Effector CD8-positive, alpha-beta T cell (primary cell): ENCODE measurements around the gene CDK19.

Experiments
- DNase-seq: peaks from one replicate; lab custom pipeline; 2025; lab: John Stamatoyannopoulos, UW

Gene CDK19

DNA sequence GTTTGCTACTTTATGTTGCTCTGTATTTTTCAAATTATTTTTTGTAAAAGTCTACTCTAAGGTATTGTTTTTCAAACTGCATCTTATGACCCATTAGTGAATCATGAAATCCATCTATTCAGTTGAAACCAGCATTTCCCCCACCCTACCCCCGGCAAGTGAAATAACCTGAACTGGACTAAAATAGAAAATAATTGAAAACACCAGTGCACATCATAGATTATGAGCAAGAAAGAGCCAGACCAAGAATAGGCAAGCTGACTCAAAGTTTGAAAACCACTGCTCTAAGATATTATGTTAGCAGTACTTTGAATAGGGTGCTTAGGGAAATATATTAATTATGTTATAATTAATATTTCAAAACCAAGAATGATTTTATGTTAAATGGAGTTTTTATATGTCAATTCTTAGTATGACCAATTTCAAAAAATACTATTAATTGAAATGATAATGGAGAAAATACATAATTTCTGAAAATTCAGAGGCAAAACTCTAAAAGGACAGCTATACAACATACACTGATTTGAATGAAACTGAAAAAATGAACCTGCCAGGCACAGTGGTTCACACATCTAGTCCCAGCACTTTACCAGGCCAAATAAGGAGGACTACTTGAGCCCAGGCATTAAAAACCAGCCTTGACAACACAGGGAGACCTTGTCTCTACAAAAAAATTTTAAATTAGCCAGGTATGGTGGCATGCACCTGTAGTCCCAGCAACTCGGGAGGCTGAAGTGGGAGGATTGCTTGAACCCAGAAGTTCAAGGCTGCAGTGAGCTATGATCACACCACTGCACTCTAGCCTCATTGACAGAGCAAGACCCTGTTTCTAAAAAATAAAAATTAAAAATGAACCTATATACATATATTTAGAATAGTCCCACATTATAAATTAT lies 112.0 kb downstream of the CDK19 start:
- DNase-seq = no peak

GRCh38 chr6:110699780-110700179 lies 115.5 kb downstream of the CDK19 start:
- no peak for DNase-seq

DNA sequence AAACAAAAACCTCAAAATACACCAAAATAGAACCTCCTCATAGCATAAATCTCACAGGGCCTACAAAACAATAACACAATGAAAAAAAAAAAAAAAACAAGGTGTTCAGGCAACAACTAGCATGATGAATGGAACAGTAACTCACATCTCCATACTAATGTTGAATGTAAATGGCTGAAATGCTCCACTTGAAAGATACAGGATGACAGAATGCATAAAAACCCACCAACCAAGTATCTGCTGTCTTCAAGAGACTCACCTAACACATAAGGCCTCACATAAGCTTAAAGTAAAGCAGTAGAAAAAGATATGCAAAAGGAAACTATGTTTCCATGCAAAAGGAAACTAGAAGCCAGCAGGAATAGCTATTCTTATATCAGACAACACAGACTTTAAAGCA lies 121.3 kb downstream of the CDK19 start:
- DNase-seq = no peak

DNA sequence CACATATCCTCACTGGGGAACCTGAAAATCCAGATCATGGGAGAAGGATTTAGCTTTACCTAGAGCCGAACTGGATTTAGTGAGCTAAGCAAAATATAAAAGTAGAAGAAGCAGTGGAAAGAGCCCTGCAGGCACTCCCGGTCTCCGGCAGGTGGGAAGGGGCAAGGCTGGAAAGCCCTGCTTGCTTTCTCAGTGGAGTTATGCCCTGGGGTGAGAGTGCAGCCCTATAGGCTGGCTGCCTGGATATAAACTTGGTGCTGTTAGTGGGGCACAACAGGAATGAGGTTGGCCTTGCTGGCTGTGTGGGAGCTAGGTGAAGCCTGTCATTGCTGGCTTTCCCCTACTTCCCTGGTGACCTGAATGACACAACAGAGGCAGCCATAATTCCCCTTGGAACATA lies 122.0 kb downstream of the CDK19 start:
- no peak for DNase-seq

- DNase-seq = no peak
These were observed 124.4 kb downstream of the CDK19 start for GRCh38 chr6:110690916-110691315.

GRCh38 chr6:110690106-110690654 lies 125.1 kb downstream of the CDK19 start:
- DNase-seq = no peak

DNA sequence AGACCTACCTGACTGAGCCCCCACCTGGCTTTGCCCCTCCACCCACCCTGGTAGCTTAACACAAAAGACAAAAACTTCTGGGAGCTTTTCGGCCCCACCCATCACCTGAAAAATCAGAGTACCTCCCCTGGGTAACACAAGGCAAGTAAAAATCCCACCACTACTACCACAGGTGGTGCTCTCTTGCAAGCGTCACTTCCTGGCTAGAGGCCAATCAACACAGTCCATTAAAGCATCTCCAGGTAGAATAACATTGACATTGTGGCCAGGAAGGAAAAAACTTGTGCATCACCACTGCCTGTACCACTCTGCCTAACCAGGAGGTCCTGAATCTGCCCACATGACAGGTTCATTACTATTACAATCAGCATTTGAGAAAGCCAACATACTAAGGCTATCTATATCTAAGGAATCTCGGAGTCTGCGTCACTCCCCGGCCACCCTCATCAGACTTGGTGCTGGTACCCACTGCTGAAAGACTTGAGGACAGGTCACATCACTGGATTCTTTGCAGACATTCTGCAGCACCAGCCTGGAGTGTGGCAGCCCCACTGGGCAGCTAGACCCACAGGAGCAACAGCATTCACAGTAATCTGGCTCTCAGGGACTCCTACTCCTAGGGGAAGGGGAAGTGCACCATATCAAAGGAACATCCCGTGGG lies 125.9 kb downstream of the CDK19 start:
- DNase-seq = no peak

DNA sequence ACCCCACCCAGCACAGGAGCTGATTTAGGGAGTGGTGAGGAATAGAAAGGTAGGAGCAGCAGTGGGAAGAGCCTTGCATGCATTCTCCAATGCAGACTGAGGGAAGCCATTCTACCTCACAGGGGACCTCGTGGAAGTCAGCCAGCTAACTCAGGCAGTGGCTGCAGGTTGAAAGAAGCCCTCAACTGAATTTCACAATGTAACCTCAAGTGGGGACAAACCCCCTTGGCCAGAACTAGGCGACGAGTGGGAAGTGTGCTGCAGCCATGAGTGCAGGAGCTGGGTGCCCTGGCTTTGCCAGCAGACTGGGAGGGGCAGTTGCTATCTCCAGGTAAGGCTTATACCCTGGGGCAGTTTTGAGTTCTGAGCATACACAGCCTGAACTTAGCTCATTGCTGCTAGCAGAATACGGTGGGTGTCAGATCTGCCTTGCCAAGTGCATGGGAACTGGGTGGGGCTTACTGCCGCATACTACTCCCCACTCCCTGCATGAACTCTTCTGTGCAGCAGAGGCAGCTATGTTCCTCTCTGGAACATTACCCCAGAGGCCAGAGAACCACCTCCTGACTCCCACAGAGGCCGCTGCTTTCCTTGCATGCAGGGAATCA lies 126.5 kb downstream of the CDK19 start:
- DNase-seq = no peak

DNA sequence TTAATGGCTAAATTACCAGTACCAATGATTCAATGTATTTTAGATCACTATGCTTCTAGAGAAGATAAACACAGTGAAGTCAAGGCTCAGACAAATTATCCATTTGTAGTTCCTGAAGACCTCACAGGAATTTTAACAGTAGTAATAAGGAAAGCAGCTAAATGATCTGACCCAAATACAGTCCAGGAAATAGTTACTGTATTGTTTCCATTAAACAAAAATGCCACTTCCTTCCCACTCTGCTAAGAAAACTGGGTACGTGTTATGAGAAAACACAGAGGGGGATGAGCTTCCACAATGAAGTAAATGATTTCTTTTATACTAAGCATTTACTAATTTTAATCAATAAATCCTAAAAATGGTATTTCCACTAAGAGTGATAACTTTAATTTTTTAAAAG lies 127.9 kb downstream of the CDK19 start:
- DNase-seq = no peak

DNA sequence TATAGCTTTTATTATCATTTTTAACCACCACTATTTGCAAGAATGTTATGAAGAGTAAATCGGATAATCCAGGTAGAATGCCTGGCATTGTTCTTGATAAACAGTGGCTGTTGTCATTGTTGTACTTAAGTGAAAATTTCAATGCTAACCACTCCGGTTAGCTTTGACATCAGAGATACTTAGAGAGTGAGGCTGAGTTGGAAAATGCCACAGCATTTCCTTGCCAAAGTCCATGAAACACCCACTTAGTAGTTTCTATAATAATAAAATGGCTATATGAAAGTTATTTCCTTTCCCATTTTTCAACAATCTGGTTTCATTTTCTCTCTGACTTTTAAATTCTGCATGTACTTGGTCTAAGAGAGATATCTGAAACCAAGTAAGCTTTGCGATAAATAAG lies 132.0 kb downstream of the CDK19 start:
- DNase-seq = no peak

GRCh38 chr6:110682460-110682853 lies 132.8 kb downstream of the CDK19 start:
- peak; percentile 30 for DNase-seq

- DNase-seq = no peak
These were observed 133.5 kb downstream of the CDK19 start for GRCh38 chr6:110681543-110682459.

- DNase-seq = no peak
These were observed 138.9 kb downstream of the CDK19 start for GRCh38 chr6:110676396-110676795.

DNA sequence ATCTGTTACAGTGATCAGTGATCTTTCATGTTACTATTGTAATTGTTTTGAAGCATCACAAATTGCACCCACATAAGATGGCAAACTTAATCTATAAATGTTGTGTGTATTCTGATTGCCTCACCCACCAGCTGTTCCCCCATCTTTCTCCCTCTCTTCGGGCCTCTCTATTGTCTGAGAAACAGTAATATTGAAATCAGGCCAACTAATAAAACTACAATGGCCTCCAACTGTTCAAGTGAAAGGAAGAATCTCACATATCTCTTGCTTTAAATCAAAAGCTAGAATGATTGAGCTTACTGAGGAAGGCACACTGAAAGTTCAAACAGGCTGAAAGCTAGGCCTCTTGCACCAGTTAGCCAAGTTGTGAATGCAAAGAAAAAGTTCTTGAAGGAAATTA lies 141.2 kb downstream of the CDK19 start:
- DNase-seq = no peak

- no peak for DNase-seq
These were observed 143.1 kb downstream of the CDK19 start for GRCh38 chr6:110672122-110672521.

DNA sequence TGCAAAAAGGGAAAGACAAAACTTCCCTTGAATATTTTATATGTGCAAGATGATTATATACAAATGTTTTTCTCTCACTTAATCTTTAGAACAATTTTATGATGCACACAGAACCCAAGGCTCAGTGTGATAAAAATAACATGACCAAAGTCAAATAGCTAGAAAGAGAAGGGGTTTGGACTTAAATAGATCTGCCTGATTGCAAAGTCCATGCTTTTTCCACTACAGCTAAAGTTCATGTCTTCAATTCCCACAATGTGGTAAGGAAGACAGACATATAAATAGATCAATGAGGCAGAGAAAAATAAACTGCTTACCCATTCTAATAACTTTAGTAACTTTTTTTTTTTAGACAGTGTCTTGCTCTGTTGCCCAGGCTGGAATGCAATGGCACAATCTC lies 143.8 kb downstream of the CDK19 start:
- no peak for DNase-seq

- no peak for DNase-seq
These were observed 149.7 kb downstream of the CDK19 start for GRCh38 chr6:110665600-110665999.

DNA sequence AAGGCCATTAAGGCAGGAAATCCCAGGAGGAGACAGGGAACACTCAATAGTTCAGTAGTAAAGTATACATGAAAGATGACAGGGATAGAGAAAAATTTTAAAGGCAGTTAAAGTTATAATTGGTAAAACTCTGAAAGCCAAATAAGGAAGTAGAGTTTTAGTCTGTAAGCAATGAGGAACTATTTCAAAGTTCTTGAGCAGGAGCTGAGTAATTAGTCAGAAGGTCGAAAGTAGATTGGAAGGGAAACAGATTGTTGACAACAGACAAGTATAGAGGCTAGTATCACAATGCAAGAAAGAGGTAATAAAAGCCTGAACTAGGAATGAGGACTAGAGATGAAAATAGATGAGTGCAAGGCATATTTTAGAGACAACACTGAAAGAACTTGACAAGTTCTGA lies 150.3 kb downstream of the CDK19 start:
- DNase-seq = no peak

GRCh38 chr6:110662490-110663211 lies 152.6 kb downstream of the CDK19 start:
- DNase-seq = no peak

GRCh38 chr6:110661414-110661813 lies 153.9 kb downstream of the CDK19 start:
- DNase-seq = no peak

GRCh38 chr6:110660066-110660655 lies 155.1 kb downstream of the CDK19 start:
- no peak for DNase-seq
